HepG2 (cell line): ENCODE results near the gene TPST2. TPM values are rescaled to one million over a fixed set of nuclear protein-coding genes. Genes with fewer than 3 reads are reported as not detected.

ENCODE experiments used
- ATAC-seq: fragments of 200-7000 bp; cut with Tn5 transposase; 3 replicates; pipeline ENCODE4 v1.9.1; 2020; ENCODE audit warnings: mild to moderate bottlenecking, moderate library complexity
- BruUV-seq: library from RNA; stranded (reverse); fragments of 400-500 nt; replicated peaks from 2 replicates; lab custom pipeline; 2021; lab: Mats Ljungman, UMichigan
- CTCF ChIA-PET: fragments of 300-600 bp; formaldehyde crosslinking; extraction: SDS; loops from one replicate; lab custom pipeline; 2021; ENCODE audit warnings: low total read pairs, inconsistent platforms, low intra/inter-chr PET ratio; lab: Yijun Ruan, JAX
- POLR2A ChIA-PET: fragments of 350-600 bp; sonication (Branson Sonifier 250); formaldehyde crosslinking; loops from one replicate; lab custom pipeline; 2020; ENCODE audit warnings: antibody characterized with exemption, inconsistent platforms; lab: Yijun Ruan, JAX
- DNase-seq: peaks from one replicate; pipeline ENCODE4 v3.0.0-alpha.2; 2015; ENCODE audit warnings: low spot score
- FAIRE-seq: peaks from 3 replicates; lab custom pipeline; 2011; peaks lifted over from hg19 to GRCh38; lab: Jason Lieb, UNC
- H2AFZ ChIP-seq: one replicate; pipeline ENCODE4 v1.6.1; 2011; ENCODE audit warnings: low read length, inconsistent platforms
- H3K27ac ChIP-seq: fragments of 300-600 bp; 3 replicates; pipeline ENCODE4 v1.8.0; 2011; ENCODE audit warnings: mixed run types, mild to moderate bottlenecking, mixed read lengths, low read length, inconsistent platforms; ENCODE audit not compliant: insufficient read depth; ENCODE audit errors: extremely low read length
- H3K27me3 ChIP-seq, 2 experiments: fragments of 200-600 bp in 1 of 2; 2 replicates in 1 of 2; 3 replicates in 1 of 2; pipeline versions ENCODE4 v1.6.0 to v1.8.0; 2011; ENCODE audit warnings: low read length in 2 of 2, mild to moderate bottlenecking in 2 of 2, moderate library complexity in 2 of 2, inconsistent platforms in 1 of 2; ENCODE audit not compliant: insufficient read depth in 2 of 2, control insufficient read depth in 1 of 2
- H3K36me3 ChIP-seq, 2 experiments: fragments of 200-600 bp in 1 of 2; replicated peaks in 1 of 2; 2 replicates in 1 of 2; 3 replicates in 1 of 2; pipeline versions ENCODE4 v1.5.1 to v1.8.0; 2011; ENCODE audit warnings: low read length in 2 of 2, inconsistent platforms in 1 of 2; ENCODE audit not compliant: insufficient read depth in 2 of 2, control insufficient read depth in 1 of 2
- H3K4me1 ChIP-seq: 2 replicates; pipeline ENCODE4 v1.5.1; 2012; ENCODE audit warnings: low read length, inconsistent platforms; ENCODE audit not compliant: insufficient read depth
- H3K4me2 ChIP-seq: 2 replicates; pipeline ENCODE4 v1.6.0; 2011; ENCODE audit warnings: low read depth, low read length, inconsistent platforms
- H3K4me3 ChIP-seq, 3 experiments: fragments of 200-600 bp in 1 of 3; sonication (generic), shearing (Covaris generic) in 1 of 3; replicated peaks in 1 of 3; 2 replicates each; pipeline ENCODE4 v1.5.1; 2011 to 2016; ENCODE audit warnings: low read length in 3 of 3, inconsistent platforms in 2 of 3, low read depth in 2 of 3, mild to moderate bottlenecking in 2 of 3, control low read depth in 1 of 3, mixed read lengths in 1 of 3; ENCODE audit not compliant: insufficient read depth in 1 of 3
- H3K79me2 ChIP-seq: one replicate; pipeline ENCODE4 v1.6.1; 2011; ENCODE audit warnings: low read length, inconsistent platforms; ENCODE audit not compliant: insufficient read depth
- H3K9ac ChIP-seq: 2 replicates; pipeline ENCODE4 v1.6.0; 2011; ENCODE audit warnings: mild to moderate bottlenecking, low read depth, low read length, inconsistent platforms; ENCODE audit not compliant: insufficient read depth
- H3K9me3 ChIP-seq: 2 replicates; pipeline ENCODE4 v1.5.1; 2012; ENCODE audit warnings: mild to moderate bottlenecking, low read length
- H4K20me1 ChIP-seq: 2 replicates; pipeline ENCODE4 v1.6.0; 2011; ENCODE audit warnings: inconsistent platforms, mild to moderate bottlenecking, low read length, moderate library complexity; ENCODE audit not compliant: insufficient read depth
- GMEB2 ChIP-seq: IDR thresholded peaks from 2 replicates; pipeline ENCODE4 v1.6.1; 2016; ENCODE audit warnings: missing biosample characterization, missing genetic modification reagents, low read depth
- JARID2 ChIP-seq: sonication (generic); formaldehyde crosslinking; IDR thresholded peaks from 2 replicates; pipeline ENCODE4 v1.8.1; 2023; ENCODE audit warnings: missing genetic modification reagents, inconsistent platforms; ENCODE audit not compliant: insufficient replicate concordance
- KLF6 ChIP-seq: IDR thresholded peaks from 2 replicates; pipeline ENCODE4 v1.8.0; 2016; ENCODE audit warnings: missing biosample characterization, missing genetic modification reagents
- TARDBP ChIP-seq: sonication (generic); formaldehyde crosslinking; IDR thresholded peaks from 2 replicates; pipeline ENCODE4 v1.8.0; 2022; ENCODE audit warnings: mild to moderate bottlenecking, missing genetic modification reagents
- U2AF2 ChIP-seq: fragments of 200-400 bp; formaldehyde crosslinking; IDR thresholded peaks from 2 replicates; pipeline ENCODE4 v1.6.1; 2017; ENCODE audit warnings: low read depth, mild to moderate bottlenecking, low read length
- ZBTB38 ChIP-seq: sonication (generic); formaldehyde crosslinking; IDR thresholded peaks from 2 replicates; pipeline ENCODE4 v1.5.1; 2020; ENCODE audit warnings: mild to moderate bottlenecking, missing genetic modification reagents
- ZFP90 ChIP-seq: sonication (generic); formaldehyde crosslinking; IDR thresholded peaks from 2 replicates; pipeline ENCODE4 v1.8.0; 2022; ENCODE audit warnings: missing genetic modification reagents, mild to moderate bottlenecking, inconsistent platforms, borderline replicate concordance
- ZNF460 ChIP-seq: sonication (generic); formaldehyde crosslinking; IDR thresholded peaks from 2 replicates; pipeline ENCODE4 v1.5.1; 2020; ENCODE audit warnings: missing genetic modification reagents, mild to moderate bottlenecking, borderline replicate concordance
- WGBS: methylation state at CpG from one replicate; pipeline ENCODE4 v1.1.6; 2017; ENCODE audit warnings: low lambda C conversion rate; 5-methylcytosine and 5-hydroxymethylcytosine counted together
- in situ Hi-C: cut with HindIII; loops from 2 replicates; pipeline ENCODE4 v1.10.0; 2017; ENCODE audit warnings: low pct_unique_long_range_greater_than_20kb; ENCODE audit not compliant: extremely low pct_ligation_motif_present
- intact Hi-C: fragments of 100-400 bp; cut with micrococcal nuclease; formaldehyde crosslinking; loops from one replicate; pipeline ENCODE4 v1.10.0; 2022; ENCODE audit not compliant: unreplicated experiment
- polyA plus RNA-seq, 8 experiments: library from polyadenylated mRNA; depleted of rRNA in 3 of 8; stranded (reverse) in 7 of 8; unstranded in 1 of 8; fragments of >200 nt; fragmentation: Illumina TruSeq in 4 of 8; extraction: Trizol in 4 of 8; gene quantifications; 2 replicates each; pipeline versions ENCODE4 v1.2.1 to v1.2.3, GENCODE V29; 2011 to 2016; ENCODE audit warnings: low read depth in 4 of 8, missing spikeins in 1 of 8, mixed read lengths in 1 of 8; ENCODE audit not compliant: insufficient read depth in 1 of 8
- total RNA-seq, 5 experiments: library from RNA; depleted of rRNA; stranded (reverse); fragments of >200 nt; fragmentation: Illumina TruSeq; extraction: Trizol; gene quantifications; 2 replicates each; pipeline ENCODE4 v1.2.3, GENCODE V29; 2016; ENCODE audit warnings: low read depth in 1 of 5

Gene TPST2
- total and polyA plus RNA-seq, 2 of the 13 experiments (the other 11 are each of a cell fraction or from before 2014, with no cell fraction given): 15.2 to 23.8 TPM

DNA sequence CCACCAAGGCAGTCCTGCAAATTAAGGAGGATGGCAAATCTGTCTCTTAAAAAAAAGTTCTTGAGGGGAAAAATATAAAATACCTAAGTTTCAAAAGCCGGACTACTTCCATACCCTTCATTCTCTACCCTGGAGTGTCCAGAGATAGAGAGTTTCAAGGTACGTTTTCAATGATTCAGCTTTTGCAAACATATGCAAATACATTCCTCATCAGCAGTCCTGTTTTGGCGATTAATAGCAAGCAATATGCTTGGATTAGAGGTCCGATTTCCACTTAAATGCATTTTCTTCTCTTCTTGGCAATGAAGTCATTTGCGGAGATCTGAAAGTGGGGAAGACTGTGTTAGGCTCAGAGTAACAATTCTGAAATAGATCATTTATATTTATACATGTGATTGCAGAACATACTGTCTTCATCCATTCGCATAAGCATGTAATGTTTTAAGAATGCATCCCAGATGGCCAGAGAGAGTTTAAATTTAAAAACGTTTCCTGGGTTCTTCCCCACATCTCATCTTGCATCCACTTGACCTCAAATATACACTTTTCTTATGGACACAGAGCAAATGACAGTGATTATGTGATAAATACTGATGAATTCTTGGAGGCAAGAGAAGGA is 63.9 kb downstream of the TPST2 start (continued):
- no peak for TF ChIP-seq TARDBP (CRISPR knock-in tag)
- no peak for TF ChIP-seq U2AF2
- no peak for TF ChIP-seq ZFP90 (CRISPR knock-in tag)
- TF ChIP-seq, all 625 proteins: peak for 0

DNA sequence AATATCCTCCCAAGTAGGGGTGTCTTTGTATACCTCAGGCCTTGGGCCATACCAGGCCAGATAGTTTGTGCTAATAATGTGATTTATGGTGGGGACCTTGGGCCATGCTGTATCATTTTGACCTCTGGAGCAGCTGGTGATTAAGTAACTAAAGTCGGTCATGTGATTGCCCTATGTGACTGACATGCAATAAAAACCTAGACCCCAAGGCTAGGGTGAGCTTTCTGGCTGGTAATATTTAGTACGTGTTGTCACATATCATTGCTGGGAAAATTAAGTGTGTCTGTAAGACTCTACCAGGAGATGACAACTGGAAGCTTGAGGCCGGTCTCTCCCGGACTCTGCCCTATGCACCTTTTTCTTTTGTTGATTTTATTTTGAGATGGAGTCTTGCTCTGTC is 65.1 kb downstream of the TPST2 start:
- Histone ChIP-seq H3K27ac (no peak overlapping the region), H3K9ac (no peak overlapping the region), H2AFZ (no peak overlapping the region), H3K27me3 (no peaks in the 10 kb centered on the region), H3K79me2 (no peaks in the 10 kb centered on the region), H3K4me3 (no peak overlapping the region), H3K36me3 (peaks cover 1 to 10% of the 10 kb centered on the region in 2 experiments; a peak in 2 of 5 replicates), H3K9me3 (no peaks in the 10 kb centered on the region), H4K20me1 (no peaks in the 10 kb centered on the region), H3K4me2 (no peak overlapping the region), H3K4me1 (no peaks in the 10 kb centered on the region)
- ChIA-PET POLR2A (interaction anchor here (0.8 kb wide), 1 partner anchor 41 kb away, joined by 3 read pairs; the partner anchor contains the start of genes HPS4 and SRRD), CTCF (no interaction called here)
- in situ Hi-C loops: no loop called here
- WGBS: 86% methylated on average over 4 of the region's 4 CpGs
- BruUV-seq: no TSS peak
- intact Hi-C loops: no loop called here
- no peak for DNase-seq
- FAIRE-seq: no peak
- TF ChIP-seq ZBTB38 (no peak), ZNF460 (CRISPR knock-in tag) (no peak), JARID2 (CRISPR knock-in tag) (no peak), KLF6 (no peak), GMEB2 (no peak)
- ATAC-seq: no peak
